H1 (cell line): ENCODE measurements around the gene RASGRP1. TPM values are rescaled to one million over a fixed set of nuclear protein-coding genes. Genes with fewer than 3 reads are reported as not detected.

Experiments
- CHD1 ChIP-seq: IDR thresholded peaks from 2 replicates; pipeline ENCODE4 v1.6.1; 2012; ENCODE audit warnings: low read depth, low read length, improper control_type of control experiment
- CTCF ChIP-seq, 3 experiments: IDR thresholded peaks; 1 replicate in 2 of 3; 2 replicates in 1 of 3; pipeline versions ENCODE4 v1.5.1 to v1.6.1; 2011; ENCODE audit warnings: low read length in 3 of 3, mild to moderate bottlenecking in 3 of 3, inconsistent platforms in 2 of 3, low read depth in 1 of 3, moderate library complexity in 1 of 3; ENCODE audit not compliant: insufficient read depth in 1 of 3; ENCODE audit errors: control extremely low read depth in 1 of 3
- FOSL1 ChIP-seq: IDR thresholded peaks from 2 replicates; pipeline ENCODE4 v1.6.1; 2011; ENCODE audit warnings: mild to moderate bottlenecking, low read depth, low read length, moderate library complexity; ENCODE audit not compliant: insufficient read depth
- POLR2AphosphoS5 ChIP-seq: IDR thresholded peaks from 2 replicates; pipeline ENCODE4 v1.6.1; 2011; ENCODE audit warnings: low read depth, low read length
- SP1 ChIP-seq: IDR thresholded peaks from 2 replicates; pipeline ENCODE4 v1.6.1; 2011; ENCODE audit warnings: low read depth, low read length
- ZNF274 ChIP-seq: IDR thresholded peaks from 2 replicates; pipeline ENCODE4 v1.7.0; 2012; ENCODE audit warnings: low read length, borderline replicate concordance; ENCODE audit errors: extremely low read depth
- polyA plus RNA-seq, 7 experiments: library from polyadenylated mRNA; depleted of rRNA in 3 of 7; stranded (reverse) in 5 of 7; unstranded in 2 of 7; fragments of >200 nt in 5 of 7; fragments of 200-250 nt in 2 of 7; gene quantifications; 1 replicate in 5 of 7; 2 replicates in 1 of 7; 4 replicates in 1 of 7; pipeline versions ENCODE4 v1.2.1 to v1.2.3, GENCODE V29; 2011 to 2013; ENCODE audit warnings: missing spikeins in 2 of 7, mixed read lengths in 2 of 7
- total RNA-seq: library from RNA; stranded (reverse); fragmentation: NEBNext Ultra II Directional; extraction: Animal tissue kit (Norgen Biotek cat#: 25700); gene quantifications from 2 replicates; pipeline ENCODE4 v1.2.1, GENCODE V29; 2021

Gene RASGRP1
- total and polyA plus RNA-seq, 2 of the 8 experiments (the other 6 are each of a cell fraction or from before 2014, with no cell fraction given): 1.1 to 2.1 TPM

- TF ChIP-seq CTCF (IDR thresholded peaks at IDR 0.05; ENCODE audit: control extremely low read depth in 1 of 3, insufficient read depth in 1 of 3, low read depth in 1 of 3, low read length in 3 of 3) (no peak), POLR2AphosphoS5 (no peak), CHD1 (no peak), FOSL1 (no peak), SP1 (no peak), ZNF274 (no peak)
These were observed 39.1 kb upstream of the RASGRP1 start (continued) for GRCh38 chr15:38603672-38604071.
